Gastroesophageal sphincter (tissue), 4 donors: ENCODE data around the gene C6orf62. TPM values are rescaled to one million over a fixed set of nuclear protein-coding genes. Genes with fewer than 3 reads are reported as not detected.

ENCODE experiments used
- ATAC-seq: fragments of 150-250 bp; one replicate; pipeline ENCODE4 v1.9.1; 2016; ENCODE audit warnings: mild to moderate bottlenecking, moderate library complexity
- H3K27ac ChIP-seq, 4 donors: fragments of 200-600 bp; sonication (generic) in 3 of 4; 1 replicate in 3 of 4; 2 replicates in 1 of 4; pipeline ENCODE4 v1.5.1; 2016 to 2019
- H3K27me3 ChIP-seq: fragments of 200-600 bp; sonication (generic); one replicate; pipeline ENCODE4 v1.5.1; 2019
- H3K36me3 ChIP-seq, 2 donors: fragments of 200-600 bp; sonication (generic); one replicate each; pipeline ENCODE4 v1.5.1; 2019; ENCODE audit warnings: control low read depth in 1 of 2
- H3K4me1 ChIP-seq, 3 donors: fragments of 200-600 bp; sonication (generic); 1 replicate in 2 of 3; 2 replicates in 1 of 3; pipeline ENCODE4 v1.5.1; 2016 to 2019; ENCODE audit warnings: control low read depth in 2 of 3
- H3K4me3 ChIP-seq, 2 donors: fragments of 200-600 bp; sonication (generic); one replicate each; pipeline ENCODE4 v1.5.1; 2019; ENCODE audit warnings: mild to moderate bottlenecking in 1 of 2, moderate library complexity in 1 of 2
- H3K9me3 ChIP-seq, 3 donors: fragments of 200-600 bp; sonication (generic); one replicate each; pipeline ENCODE4 v1.5.1; 2017 to 2019; ENCODE audit warnings: control low read depth in 2 of 3
- CTCF ChIP-seq, 4 experiments: fragments of 200-600 bp in 2 of 4; fragments of 450-650 bp in 2 of 4; sonication (generic) in 1 of 4; IDR thresholded peaks; one replicate each; pipeline ENCODE4 v1.5.1; 2017 to 2019; ENCODE audit warnings: antibody characterized with exemption in 4 of 4, mild to moderate bottlenecking in 2 of 4, moderate library complexity in 2 of 4
- EP300 ChIP-seq: sonication (generic); formaldehyde crosslinking; IDR thresholded peaks from one replicate; pipeline ENCODE4 v1.6.1; 2017; ENCODE audit warnings: antibody characterized with exemption, mild to moderate bottlenecking
- POLR2A ChIP-seq, 2 donors: fragments of 450-650 bp; IDR thresholded peaks; one replicate each; pipeline ENCODE4 v1.6.1; 2017; ENCODE audit warnings: antibody characterized with exemption in 2 of 2, mild to moderate bottlenecking in 2 of 2, moderate library complexity in 1 of 2
- POLR2AphosphoS5 ChIP-seq: sonication (generic); formaldehyde crosslinking; IDR thresholded peaks from one replicate; pipeline ENCODE4 v1.6.1; 2017; ENCODE audit warnings: antibody characterized with exemption
- WGBS, 2 donors: methylation state at CpG; one replicate each; pipeline ENCODE4 v1.1.5; 2018; ENCODE audit warnings: low coverage in 1 of 2; 5-methylcytosine and 5-hydroxymethylcytosine counted together
- total RNA-seq, 4 donors: library from RNA; depleted of rRNA; stranded (reverse); fragments of >200 nt; gene quantifications; one replicate each; pipeline ENCODE4 v1.1.0, GENCODE V29; 2016

Gene C6orf62
- total RNA-seq, 4 donors from 2014 or later, result 32.8 to 65.8 (median 45.2) TPM

- H3K4me3 ChIP-seq, result no peak overlapping the region
- no peaks in the 10 kb centered on the region for H3K9me3 ChIP-seq
- H3K27ac ChIP-seq, result no peak overlapping the region
- ATAC-seq, result no peak
- peaks cover 0 to 17% (median 4%) of the 10 kb centered on the region in 3 donors for H3K4me1 ChIP-seq
- TF ChIP-seq EP300, result no peak
- no peak for TF ChIP-seq CTCF (IDR thresholded peaks at IDR 0.05)
- TF ChIP-seq POLR2A (IDR thresholded peaks at IDR 0.05), result no peak
- H3K27me3 ChIP-seq, result no peaks in the 10 kb centered on the region
- H3K36me3 ChIP-seq, result no peaks in the 10 kb centered on the region
- 90 to 92% methylated on average over 1 to 2 of the region's 3 CpGs for WGBS, 2 donors
These were observed 4.3 kb upstream of the C6orf62 start for GRCh38 chr6:24723270-24723669.

GRCh38 chr6:24721461-24722215 lies 2.7 kb upstream of the C6orf62 start:
- H3K4me3 ChIP-seq, result peak overlapping the region; percentile 44 to 81
- H3K9me3 ChIP-seq, result no peaks in the 10 kb centered on the region
- no peaks in the 10 kb centered on the region for H3K27me3 ChIP-seq
- ATAC-seq, result peak; percentile 75
- peaks cover 0 to 33% (median 6%) of the 10 kb centered on the region in 3 donors for H3K4me1 ChIP-seq
- H3K27ac ChIP-seq, result peak overlapping the region; percentile 94 to 99 (median 97)
- TF ChIP-seq EP300 (no peak), CTCF (IDR thresholded peaks at IDR 0.05) (no peak), POLR2A (IDR thresholded peaks at IDR 0.05) (peak; percentile 67 to 81), POLR2AphosphoS5 (peak; percentile 88)
- 1 to 6% methylated on average over 16 to 17 of the region's 26 CpGs for WGBS, 2 donors
- no peaks in the 10 kb centered on the region for H3K36me3 ChIP-seq

- H3K27me3 ChIP-seq, result no peaks in the 10 kb centered on the region
- TF ChIP-seq POLR2A (IDR thresholded peaks at IDR 0.05) (peak; percentile 98 to 99), POLR2AphosphoS5 (peak; percentile 99), EP300 (no peak), CTCF (IDR thresholded peaks at IDR 0.05) (peak in 2 of 4 experiments; percentile 2 to 21)
- H3K4me3 ChIP-seq, result peak overlapping the region; percentile 81 to 84
- peak overlapping the region; percentile 94 to 99 (median 97) for H3K27ac ChIP-seq
- peaks cover 0 to 2% of the 10 kb centered on the region in 2 donors for H3K36me3 ChIP-seq
- peak; percentile 96 for ATAC-seq
- H3K4me1 ChIP-seq, result peaks cover 2 to 41% (median 13%) of the 10 kb centered on the region in 3 donors
- WGBS, 2 donors, result 0 to 1% methylated on average over 24 to 36 of the region's 60 CpGs
- H3K9me3 ChIP-seq, result no peaks in the 10 kb centered on the region
These were observed 1.9 kb upstream of the C6orf62 start for GRCh38 chr6:24720604-24721460.

- peaks cover 2 to 48% (median 13%) of the 10 kb centered on the region in 3 donors for H3K4me1 ChIP-seq
These were observed 1.2 kb upstream of the C6orf62 start for GRCh38 chr6:24720131-24720603.

More at GRCh38 chr6:24720131-24720603, 1.2 kb upstream of the C6orf62 start:
- Histone ChIP-seq H3K36me3 (peaks cover 0 to 9% of the 10 kb centered on the region in 2 donors), H3K9me3 (no peaks in the 10 kb centered on the region), H3K27me3 (no peaks in the 10 kb centered on the region), H3K4me3 (peak overlapping the region; percentile 81 to 84), H3K27ac (peak overlapping the region; percentile 92 to 99 (median 97))
- 0% methylated on average over 3 of the region's 39 CpGs; no CpG with 5 or more reads in 1 of the 2 donors for WGBS, 2 donors
- peak; percentile 10 for ATAC-seq
- TF ChIP-seq CTCF (IDR thresholded peaks at IDR 0.05) (no peak), EP300 (no peak), POLR2A (IDR thresholded peaks at IDR 0.05) (no peak), POLR2AphosphoS5 (no peak)
